Inflammatory macrophage treated with lipopolysaccharide for 1 hour (primary cell): Measurements from ENCODE around the gene IGF1R.
A peak's percentile ranks its signal among the peaks of the same experiment; 100 is the strongest.

Experiments used
- DNase-seq, 2 donors: peaks; one replicate each; pipeline ENCODE4 v3.0.0-alpha.2; 2020 to 2022

IGF1R gene

DNA sequence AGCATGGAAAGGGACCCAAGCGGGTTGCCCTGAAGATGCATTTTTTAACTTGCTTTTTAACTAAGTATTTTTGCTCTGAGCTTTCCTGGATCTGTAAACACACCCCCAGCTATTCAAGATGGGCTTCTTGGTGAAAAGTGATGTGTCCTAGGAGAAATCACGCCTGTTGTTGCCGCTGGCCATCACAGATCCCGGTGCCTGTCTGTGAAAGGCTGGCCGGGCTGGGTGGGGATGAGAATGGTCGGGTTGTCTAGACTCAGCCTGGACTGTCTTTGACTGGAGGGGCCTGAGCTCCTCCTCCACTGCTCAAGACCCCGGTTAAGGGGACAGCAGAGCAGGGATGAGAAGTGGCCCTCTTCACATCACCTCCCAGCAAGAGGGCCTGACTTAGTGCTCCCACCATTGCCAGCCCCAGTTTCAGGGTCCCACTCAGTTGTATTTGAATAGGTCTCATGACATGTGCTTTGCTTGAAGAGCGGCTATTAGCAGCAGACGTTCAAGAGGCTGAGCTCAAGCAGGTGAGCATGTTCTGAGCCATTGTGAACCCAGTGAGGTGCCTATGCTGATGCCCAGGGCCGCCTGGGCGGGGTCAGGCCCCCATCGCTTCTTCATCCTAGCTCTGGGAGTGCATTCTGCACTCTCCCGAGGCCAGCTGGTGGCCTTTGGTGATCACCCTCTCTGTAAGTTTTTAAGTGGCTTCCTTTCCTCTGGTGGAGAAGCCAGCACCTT lies 79.9 kb downstream of the IGF1R start:
- DNase-seq, result no peak

DNA sequence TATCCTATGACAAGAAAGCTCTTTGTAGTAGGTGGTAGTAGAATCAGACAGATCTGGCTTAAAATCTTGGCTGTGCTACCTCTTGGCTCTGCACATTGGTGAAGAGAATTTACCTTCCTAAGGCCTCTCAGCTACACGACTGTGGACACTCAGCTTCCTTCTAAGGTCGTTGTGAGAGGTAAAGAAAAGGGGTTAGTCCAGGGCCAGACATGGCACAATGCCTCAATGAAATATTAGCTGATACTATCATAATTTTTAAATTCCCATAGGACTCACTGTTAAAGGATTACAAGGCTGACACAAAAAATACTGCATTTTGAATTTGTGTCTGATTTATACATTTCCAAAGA lies 80.4 kb downstream of the IGF1R start:
- DNase-seq, result no peak

DNA sequence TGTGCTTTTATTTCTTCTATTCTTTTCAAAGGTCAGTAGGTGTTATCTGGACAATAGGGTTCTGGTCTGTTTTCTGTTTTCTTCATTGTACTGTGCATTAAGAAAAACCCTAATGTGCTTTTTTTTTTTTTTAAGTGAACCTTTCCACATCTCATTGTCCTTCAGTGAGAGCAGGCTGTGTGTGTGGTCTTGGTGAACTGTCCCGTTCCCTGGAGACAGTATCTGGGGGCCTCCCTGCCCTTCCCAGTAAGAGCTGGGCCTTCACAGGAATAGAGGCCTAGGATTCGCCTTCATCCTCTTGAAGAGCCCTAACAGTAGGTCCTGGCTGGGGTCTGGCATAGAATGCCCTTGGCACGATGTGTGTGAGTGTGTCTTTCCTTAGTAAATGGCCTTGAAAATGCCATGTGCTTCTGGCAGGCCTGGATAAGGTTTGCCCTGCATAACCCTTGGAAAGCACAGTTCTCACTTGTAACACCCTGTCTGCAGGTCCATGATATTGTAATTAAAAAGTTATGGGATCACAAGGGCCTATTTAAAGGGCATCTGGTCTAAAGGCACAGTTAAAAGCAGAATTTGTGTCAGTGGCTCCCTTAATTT lies 81.2 kb downstream of the IGF1R start:
- no peak for DNase-seq

DNA sequence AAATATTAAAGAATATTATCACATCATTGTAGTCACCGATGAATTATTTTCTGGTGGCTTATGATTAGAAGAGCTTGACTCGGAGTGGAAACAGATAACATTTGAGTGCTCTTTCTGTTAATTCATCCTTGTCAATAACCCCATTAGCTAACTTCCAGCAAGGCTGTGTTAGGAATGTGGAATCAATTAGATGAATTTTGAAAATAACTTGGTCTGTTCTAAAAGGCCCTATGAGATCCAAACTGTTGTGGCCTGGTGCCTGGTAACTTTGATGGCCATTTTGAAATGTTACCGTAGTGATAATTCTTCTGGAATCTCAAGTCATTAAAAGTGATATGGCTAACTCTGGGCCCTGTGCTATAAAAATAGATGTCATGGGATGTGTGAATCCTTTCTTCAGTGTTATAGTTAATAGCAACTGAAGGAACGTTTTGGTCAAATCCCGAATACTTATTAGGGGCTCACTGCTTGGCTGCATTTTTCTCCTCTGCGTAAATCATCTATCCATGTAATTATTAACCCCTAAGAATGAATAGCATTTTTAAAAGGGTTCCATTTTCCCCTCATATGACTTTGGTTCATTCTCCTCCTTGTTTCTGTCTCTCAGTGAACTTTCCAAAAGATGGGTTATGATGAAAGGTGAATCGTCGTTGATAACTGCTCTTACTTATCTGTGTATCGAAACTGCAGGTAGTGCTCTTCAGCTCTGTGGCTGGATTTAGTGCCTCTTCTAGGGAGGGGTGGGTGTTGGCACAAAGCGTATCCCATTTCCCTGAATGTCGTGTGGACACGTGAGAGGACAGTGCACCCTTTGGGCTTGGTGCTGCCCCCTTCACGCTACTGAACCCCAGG lies 82.7 kb downstream of the IGF1R start:
- no peak for DNase-seq

DNA sequence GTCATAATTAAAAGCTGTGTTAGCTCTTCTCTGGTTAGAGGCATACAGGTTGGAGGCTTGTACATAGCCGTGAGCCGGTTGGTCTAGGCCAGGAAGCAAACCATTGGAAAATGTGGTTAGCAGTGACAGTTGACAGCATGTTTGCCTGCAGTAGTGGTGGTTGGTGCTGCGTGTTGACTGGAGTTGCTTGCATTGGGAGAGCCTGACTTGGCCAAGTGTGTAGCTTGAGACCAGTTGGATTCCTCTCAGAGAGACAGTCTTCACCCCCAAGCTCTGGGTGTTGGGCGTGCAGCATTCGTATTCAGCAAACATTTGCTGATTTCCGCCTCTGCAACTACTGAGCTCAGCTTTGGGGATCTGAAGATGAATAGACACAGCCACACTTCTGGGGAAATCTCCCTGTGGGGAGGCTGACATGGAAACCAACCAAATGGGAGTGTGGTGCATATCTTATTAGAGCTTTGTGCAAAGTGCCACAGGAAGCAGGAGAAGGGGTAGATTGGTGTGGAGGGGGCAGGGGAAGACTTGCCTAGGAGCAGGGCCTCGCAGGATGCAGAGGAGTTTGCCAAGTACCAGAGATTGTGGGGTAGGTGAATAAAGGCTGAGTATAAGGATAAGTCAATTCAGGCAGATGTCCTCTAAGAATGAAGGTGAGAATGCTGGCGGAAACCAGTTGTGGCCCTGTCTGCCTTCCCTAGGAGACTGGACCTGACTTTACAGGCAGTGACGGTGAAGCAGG lies 83.5 kb downstream of the IGF1R start:
- DNase-seq, result no peak

DNA sequence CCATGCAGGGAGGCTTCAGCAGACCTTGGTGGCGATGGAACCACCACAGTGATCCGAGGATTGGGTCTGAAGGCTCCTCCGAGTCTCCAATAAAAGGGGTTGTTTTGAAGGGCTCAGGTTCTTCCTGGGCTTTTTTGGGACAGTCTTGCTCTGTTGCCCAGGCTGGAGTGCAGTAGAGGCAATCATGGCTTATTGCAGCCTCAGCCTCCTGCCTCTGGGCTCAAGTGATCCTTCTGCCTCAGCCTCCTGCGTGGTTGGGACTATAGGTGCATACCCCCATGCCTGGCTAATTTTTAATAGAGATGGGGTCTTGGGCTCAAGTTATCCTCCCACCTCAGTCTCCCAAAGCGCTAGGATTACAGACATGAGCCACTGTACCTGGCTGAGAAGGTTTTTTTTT lies 84.8 kb downstream of the IGF1R start:
- no peak for DNase-seq

DNA sequence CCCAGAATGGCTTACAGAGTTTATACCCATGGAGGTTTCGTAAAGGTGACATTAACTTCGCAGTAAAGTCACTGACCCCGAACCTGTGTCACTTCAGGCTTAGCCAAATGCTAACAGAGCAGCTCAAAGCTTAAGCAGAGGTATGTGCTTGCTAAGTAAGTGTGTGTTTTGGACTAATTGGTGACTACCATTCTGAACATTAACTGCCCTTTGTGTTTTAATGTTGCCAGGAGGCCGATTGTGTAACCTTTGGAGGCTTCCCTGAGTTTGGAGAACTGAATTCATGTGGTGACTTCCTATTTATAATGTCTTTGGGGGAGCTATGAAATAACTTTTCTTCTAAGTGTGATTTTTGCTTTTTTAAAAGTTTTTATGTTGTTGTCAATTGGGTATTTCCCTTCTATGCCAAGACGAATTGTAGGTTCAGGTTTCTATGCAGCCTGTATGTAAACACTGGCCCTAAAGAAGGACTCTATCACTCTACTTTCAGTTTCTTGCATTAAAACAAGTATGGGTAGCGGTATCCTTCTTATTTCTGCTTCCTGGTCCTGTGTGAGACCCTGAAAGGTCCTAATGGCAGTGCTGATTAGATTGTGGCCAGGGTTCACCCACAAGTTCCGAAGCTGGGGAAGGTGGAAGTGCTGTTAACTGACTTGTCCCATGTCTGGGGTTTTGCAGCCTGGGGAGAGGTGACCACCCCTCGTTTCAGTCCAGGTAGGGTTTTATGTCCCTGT lies 86.3 kb downstream of the IGF1R start:
- DNase-seq, result peak; percentile 51 to 60

DNA sequence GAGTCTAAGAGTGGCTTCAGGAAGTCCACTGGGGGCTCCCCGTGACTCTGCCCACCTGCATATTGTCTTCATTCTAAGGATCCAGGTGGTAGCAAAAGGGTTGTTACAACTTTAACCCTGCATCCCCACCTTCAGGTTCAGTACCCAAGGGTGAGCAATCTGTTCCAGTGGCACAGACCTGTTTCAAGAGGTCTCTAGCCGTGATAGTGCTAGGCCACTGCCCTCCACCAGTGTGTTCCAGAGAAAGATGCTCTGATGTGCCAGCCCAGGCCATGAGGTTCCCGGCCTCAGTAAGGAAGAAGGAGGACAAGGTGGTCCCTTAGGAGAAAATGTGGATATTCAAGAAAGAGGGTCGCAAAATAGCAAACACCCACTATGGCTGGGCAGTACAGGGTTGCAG lies 87.0 kb downstream of the IGF1R start:
- DNase-seq, result no peak

DNA sequence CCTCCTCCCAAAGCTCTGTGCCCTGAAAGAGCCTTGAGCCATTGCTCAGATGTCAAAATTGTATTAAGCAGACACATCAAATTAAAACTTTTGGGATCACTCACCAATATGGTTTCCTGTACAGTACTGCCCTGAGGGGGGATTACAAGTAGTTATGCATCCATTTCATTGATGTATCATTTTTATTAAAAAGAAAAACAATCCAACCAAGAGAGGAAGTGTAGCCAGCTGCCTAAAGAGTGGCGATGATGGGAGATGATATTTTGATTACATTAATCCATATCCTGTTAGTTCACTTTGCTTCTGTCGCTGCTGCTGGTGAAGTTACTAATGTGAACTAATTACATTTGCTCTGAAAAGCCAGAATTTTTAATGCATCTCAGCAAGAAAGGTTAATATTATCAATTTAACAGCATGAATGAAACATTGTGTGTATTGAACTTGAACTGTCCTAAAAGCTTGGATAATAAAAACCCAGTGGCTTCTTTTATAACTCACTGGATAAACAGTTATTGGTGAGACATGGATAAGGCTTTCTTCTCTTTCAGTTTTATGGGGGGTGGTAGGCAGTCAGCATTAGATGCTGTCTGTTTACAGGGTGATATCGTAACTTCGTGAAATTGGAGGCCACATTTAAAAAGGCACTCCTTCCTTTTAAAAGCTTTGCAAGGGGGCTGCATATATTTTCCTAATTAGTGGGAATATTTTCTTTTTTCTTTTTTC lies 87.7 kb downstream of the IGF1R start:
- no peak for DNase-seq

DNA sequence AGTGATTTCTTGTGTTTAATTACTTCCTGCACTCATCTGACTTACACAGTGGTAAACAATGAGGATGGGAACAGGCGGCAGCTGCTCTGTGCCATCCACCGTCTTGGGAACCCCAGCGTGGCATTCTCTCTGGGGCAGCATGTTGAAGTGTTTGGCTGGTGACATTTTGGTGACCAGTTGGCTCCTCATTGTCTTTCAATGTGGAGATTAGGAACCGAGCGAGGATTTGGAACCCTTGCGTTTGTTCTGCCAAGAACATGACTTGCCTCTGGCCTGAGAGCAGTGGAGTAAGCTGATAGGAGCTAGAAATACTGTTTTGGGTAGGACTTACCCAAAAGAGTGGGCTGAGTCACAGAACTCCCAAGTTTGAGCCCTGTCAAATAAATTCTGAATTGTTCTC lies 88.8 kb downstream of the IGF1R start:
- DNase-seq, result no peak

DNA sequence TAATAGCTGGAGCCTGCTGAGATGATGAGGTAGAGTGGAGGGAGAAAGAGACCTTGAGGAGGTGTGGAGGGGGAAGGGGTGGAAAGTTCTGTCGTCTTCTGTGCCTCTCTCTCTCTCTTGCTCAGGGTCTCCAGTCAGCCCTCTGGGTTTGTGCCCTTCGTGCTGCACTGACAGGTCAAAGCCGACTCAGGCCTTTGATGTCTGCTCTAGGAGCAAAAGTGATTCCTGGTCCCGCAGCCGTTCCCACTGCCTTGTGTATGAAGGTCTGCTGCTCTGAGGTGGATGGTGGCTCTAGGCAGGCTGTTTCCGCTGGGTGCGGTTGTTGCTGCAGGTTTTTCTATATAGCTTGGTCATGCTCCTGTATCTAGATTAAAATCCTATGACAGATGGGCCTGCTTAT lies 89.4 kb downstream of the IGF1R start:
- DNase-seq, result no peak

DNA sequence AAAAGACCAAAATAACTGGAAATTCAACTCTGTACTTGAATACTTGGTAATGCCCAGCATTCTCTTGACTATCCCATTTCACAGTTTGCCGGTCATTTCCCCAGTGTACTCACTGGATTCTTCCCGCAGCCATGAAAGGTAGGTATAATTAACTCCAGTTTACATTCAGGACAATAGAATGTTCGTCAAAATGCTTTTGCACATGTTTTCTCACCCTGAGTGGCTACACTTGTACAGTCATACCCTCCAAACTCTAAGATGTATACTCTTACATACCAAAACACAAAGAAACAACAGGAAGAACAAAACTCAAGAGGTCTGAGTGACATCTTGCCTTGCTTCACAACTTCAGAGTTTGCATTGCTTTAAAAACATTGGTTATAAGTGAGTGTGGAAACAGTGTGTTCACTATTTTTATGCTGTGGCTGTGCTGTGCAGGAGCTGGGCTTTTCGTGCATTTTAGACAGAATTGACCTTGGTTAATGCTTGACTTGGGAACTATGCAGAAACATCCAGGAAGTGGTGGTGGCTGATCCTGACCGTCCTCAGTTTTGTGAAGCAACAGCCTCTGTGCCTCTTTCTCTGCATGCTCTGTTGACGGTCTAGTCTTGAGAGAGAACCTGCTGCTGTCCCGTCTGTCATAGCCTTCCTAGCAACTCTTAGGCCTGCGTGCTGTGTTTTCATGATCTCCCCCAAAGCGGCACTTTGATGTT lies 90.5 kb downstream of the IGF1R start:
- no peak for DNase-seq

DNA sequence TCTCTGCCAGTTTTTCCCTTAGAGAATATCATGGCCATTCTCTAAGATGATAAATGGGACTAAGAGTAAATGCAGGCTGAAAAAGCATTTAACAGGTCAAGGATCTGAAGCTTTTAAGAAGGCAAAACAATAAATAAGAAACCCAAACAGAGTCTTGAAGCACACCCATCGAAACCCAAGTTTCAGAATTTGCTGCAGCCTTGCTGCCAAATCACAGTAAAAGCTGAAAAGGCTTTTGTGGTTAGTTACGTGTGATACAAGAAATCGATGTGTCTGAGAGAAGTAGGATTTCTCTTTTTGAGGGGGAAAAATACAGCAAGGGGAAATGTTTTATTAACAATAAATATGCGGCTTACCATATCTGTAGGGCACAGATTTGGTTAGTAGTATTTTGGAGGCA lies 92.0 kb downstream of the IGF1R start:
- DNase-seq, result no peak

DNA sequence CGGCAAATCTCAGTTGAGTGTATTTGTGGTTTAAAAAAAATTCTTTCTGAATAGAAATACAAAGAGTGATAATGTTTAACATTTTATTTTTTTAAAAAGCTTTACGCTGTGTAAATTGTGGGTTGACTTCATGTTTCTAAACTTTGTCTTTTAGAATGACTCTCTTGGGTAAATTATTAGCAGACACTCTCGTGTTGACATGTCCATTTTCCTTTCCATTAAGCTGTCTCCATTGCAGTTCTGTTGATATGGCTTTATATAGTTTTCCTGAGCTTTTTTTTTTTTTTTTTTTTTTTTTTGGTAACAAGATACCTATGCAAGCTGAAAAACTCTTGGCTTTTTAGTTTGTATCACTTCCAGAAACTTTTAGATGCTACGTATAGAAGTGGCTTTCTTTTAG lies 92.6 kb downstream of the IGF1R start:
- DNase-seq, result no peak

DNA sequence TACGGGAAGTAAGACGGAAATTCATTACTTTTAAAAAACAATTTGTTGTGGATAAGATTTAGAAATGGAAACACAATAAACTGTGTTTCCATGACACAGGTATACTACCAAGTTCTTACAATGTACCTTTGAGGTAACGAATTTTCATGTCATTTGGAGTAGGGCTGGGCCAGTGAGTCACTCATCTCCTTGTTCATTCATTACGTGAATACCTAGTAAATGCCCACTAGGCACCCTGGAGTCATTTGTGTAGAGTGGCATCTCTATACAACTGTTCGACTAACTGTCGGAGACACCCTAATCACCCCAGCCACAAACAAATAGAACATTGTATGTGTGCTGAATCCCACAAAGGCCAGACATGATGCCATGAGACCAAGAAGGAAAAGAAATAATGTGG lies 94.8 kb downstream of the IGF1R start:
- DNase-seq, result no peak

DNA sequence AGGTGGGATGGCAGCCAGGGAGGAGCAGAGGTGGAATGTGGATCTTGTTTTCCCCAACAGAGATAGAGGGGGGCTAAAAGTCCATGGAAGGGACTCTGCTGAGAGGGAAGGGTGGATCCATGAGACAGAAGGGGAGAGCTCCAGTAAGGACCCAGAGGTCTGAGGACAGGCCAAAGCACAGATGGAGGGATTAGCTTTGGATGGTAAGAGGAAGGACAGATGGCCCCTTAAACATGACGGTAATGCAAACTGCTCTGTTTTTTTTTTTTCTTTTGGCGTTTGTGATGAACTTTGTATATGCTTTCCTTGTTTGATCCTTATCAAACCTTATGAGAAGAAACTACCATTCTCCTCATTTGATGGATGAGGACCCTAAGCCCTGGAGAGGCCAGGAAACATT lies 96.2 kb downstream of the IGF1R start:
- no peak for DNase-seq

DNA sequence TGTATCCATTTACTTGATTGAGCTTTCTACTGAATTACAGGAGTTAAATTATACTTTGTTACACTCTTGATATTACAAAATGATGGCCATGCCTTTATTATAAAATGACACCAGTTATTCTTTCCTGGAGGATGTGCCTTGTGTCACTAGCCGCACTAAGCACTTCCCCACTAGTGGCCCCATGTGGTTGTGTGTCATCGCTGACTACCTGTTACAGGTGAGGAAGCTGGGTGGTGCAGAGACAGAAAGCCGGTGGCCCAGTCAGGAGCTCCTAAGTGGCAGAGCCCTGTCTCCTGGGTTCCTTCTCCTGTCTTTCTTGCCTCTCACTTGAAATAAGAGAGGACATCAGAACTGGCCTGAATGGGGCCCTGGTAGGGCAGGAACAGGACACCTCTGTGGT lies 96.8 kb downstream of the IGF1R start:
- DNase-seq, result no peak

DNA sequence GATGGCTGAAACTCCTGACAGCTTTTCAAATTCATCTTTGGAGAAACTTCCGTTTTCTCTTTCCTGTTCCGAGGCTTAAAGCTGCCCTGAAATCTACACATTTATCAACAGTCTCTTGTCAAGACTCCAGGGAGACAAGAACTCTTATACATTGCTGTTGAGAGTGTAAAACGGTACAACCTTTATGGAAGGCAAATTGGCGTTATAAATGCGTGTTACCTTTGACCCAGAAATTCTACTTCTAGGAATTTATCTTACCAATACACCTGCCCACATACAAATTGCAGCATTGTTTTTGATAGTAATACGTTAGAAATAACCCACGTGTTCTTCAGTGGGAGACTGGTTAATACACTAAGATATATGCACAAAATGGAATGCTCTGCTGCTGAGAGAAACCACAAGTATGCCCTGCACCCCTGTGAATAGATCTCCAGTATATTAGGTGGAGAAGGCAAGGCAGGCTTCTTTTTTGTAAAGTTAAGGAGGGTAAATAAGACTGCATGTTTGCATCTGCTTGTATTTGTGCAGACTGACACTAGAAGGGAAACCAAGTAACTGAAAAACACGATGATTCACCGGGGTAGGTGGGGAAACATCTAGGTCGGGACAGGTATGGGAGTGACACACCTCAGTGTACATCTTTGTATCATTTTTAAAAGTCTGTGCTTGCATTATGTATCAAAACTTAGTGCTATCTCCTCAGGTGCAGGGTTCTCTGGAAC lies 97.5 kb downstream of the IGF1R start:
- peak in 1 of 2 donors; percentile 21 for DNase-seq

DNA sequence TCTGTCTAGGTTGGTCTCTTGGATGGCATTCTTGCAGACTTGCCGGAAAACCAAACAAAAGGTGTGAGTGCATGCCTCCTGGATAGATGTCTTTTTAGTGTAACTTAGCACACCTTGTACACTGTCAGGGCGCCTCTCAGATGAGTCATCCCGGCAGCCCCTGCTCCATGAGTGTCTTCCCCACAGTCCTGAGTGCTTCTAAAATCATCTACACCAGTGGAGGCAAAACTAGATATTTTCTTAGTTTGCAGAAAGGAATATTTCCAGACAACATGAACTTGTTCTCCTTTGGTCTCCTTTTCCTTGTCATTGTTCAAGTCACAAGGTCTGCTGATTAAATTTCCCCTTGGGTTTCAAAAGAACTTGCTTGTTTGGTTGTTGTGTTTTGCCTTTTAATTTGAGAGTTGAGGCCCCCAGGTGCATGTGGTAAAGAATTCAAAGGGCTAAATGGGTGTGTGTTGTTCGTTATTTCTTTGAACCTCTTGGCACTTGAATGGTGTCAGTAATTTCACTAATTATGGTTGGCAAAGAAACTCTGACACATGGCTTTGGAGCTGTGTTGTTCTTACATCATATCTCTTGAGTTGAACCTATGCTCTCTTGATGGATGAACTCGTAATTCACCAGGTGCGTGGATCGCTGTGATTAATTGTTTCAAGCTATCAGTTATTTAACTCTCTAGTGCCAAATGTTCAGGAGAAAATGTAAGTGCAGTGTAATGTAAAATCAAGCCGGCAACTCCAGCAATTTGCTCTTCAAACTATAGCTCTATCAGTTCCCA lies 98.2 kb downstream of the IGF1R start:
- no peak for DNase-seq

DNA sequence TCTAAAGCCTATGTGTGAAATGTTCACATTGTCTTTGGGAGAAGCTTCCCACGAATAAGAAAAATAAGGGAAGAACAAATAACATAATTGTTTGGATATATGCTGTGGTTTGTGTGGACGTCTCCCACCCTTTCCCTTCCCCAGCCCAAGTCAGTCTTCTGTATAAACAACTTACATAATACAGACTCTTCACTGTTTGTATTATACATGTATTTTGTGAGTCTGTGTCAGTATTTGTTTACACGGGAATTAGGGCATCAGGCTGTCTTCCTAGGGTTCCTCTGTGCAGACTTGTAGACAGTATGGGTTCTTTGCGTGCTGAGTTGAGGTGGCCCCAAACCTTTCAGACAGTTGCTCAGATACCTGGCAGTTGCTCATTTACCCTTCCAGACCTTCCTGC lies 103.4 kb downstream of the IGF1R start:
- no peak for DNase-seq
